CD4-positive, alpha-beta T cell (primary cell): ENCODE results near the gene RAI1. TPM values are rescaled to one million over a fixed set of nuclear protein-coding genes. Genes with fewer than 3 reads are reported as not detected.

Experiments used
- ATAC-seq: fragments of 200-7000 bp; cut with Tn5 transposase; one replicate; pipeline ENCODE4 v1.10.0; 2022; ENCODE audit warnings: mild to moderate bottlenecking; ENCODE audit not compliant: poor library complexity
- CTCF ChIA-PET: fragments of 350-600 bp; sonication (Branson Sonifier 250); formaldehyde crosslinking; loops from one replicate; lab custom pipeline; 2021; ENCODE audit warnings: antibody characterized with exemption, inconsistent platforms; lab: Charles Lee
- POLR2A ChIA-PET: fragments of 350-600 bp; sonication (Branson Sonifier 250); formaldehyde crosslinking; loops from one replicate; lab custom pipeline; 2021; ENCODE audit warnings: antibody characterized with exemption, inconsistent platforms; lab: Charles Lee
- DNase-seq, 14 experiments: peaks; one replicate each; pipeline ENCODE4 v3.0.0-alpha.2; 2013 to 2020; ENCODE audit warnings: mixed read lengths in 2 of 14
- H3K27ac ChIP-seq, 2 donors: one replicate each; pipeline versions ENCODE4 v1.5.1 to v1.7.0; 2013; ENCODE audit warnings: low read length in 2 of 2, low read depth in 1 of 2, mild to moderate bottlenecking in 1 of 2
- H3K27me3 ChIP-seq, 2 experiments: 1 replicate in 1 of 2; 2 replicates in 1 of 2; pipeline versions ENCODE4 v1.6.1 to v1.7.0; 2013; ENCODE audit warnings: low read length in 2 of 2, control low read depth in 1 of 2, mild to moderate bottlenecking in 1 of 2, moderate library complexity in 1 of 2; ENCODE audit not compliant: insufficient read depth in 2 of 2, control insufficient read depth in 1 of 2
- H3K36me3 ChIP-seq: one replicate; pipeline ENCODE4 v1.6.1; 2013; ENCODE audit warnings: low read length, control low read depth; ENCODE audit not compliant: insufficient read depth
- H3K4me1 ChIP-seq: one replicate; pipeline ENCODE4 v1.6.1; 2013; ENCODE audit warnings: low read length, control low read depth; ENCODE audit not compliant: insufficient read depth
- H3K4me3 ChIP-seq: one replicate; pipeline ENCODE4 v1.5.1; 2013; ENCODE audit warnings: mild to moderate bottlenecking, low read length, moderate library complexity
- H3K9me3 ChIP-seq, 2 experiments: 1 replicate in 1 of 2; 2 replicates in 1 of 2; pipeline versions ENCODE4 v1.6.1 to v1.7.0; 2013; ENCODE audit warnings: low read length in 2 of 2, mild to moderate bottlenecking in 2 of 2, control low read depth in 1 of 2, moderate library complexity in 1 of 2; ENCODE audit not compliant: control insufficient read depth in 1 of 2, insufficient read depth in 1 of 2
- H3K27ac Mint-ChIP-seq: one replicate; pipeline ENCODE4 v1.8.0; 2020; ENCODE audit warnings: mixed read lengths
- H3K27me3 Mint-ChIP-seq: one replicate; pipeline ENCODE4 v1.8.0; 2021; ENCODE audit warnings: mixed read lengths
- H3K36me3 Mint-ChIP-seq: one replicate; pipeline ENCODE4 v1.8.0; 2021; ENCODE audit warnings: low read depth, mixed read lengths
- H3K4me1 Mint-ChIP-seq: one replicate; pipeline ENCODE4 v1.8.0; 2021; ENCODE audit warnings: low read depth, mixed read lengths
- H3K4me3 Mint-ChIP-seq: one replicate; pipeline ENCODE4 v1.8.0; 2020; ENCODE audit warnings: mild to moderate bottlenecking, mixed read lengths
- H3K9me3 Mint-ChIP-seq: one replicate; pipeline ENCODE4 v1.8.0; 2020; ENCODE audit warnings: mixed read lengths
- intact Hi-C, 2 experiments: fragments of 100-400 bp; cut with DNase I in 1 of 2; cut with micrococcal nuclease in 1 of 2; formaldehyde crosslinking; loops; one replicate each; pipeline versions ENCODE4 v1.15.1 to v1.9.0; 2023 to 2025; cut with DNase I, micrococcal nuclease
- total RNA-seq, 174 experiments: library from RNA in 2 of 174; stranded (reverse) in 2 of 174; gene quantifications; one replicate each; pipeline ENCODE4 v1.2.3 and lab custom pipeline; 2021 to 2026
- TF ChIP-seq, protein P1 (sequence below): fragments of 200-600 bp; IDR thresholded peaks from one replicate; pipeline ENCODE4 v1.8.0; 2022; ENCODE audit warnings: antibody characterized with exemption, mild to moderate bottlenecking

The RAI1 gene
- total RNA-seq, 2 experiments from 2014 or later: 19.3 to 25.2 TPM

GRCh38 chr17:17700251-17700969 lies 19.2 kb downstream of the RAI1 start:
- no peaks in the 10 kb centered on the region for H3K9me3 ChIP-seq
- no peak overlapping the region for H3K27ac ChIP-seq
- peaks cover 18% of the 10 kb centered on the region for H3K4me1 ChIP-seq
- H3K27me3 ChIP-seq: no peaks in the 10 kb centered on the region
- DNase-seq: no peak
- no peaks in the 10 kb centered on the region for H3K27me3 Mint-ChIP-seq
- no peak overlapping the region for H3K4me3 Mint-ChIP-seq
- H3K36me3 ChIP-seq: peaks cover 3% of the 10 kb centered on the region
- H3K9me3 Mint-ChIP-seq: no peaks in the 10 kb centered on the region
- CTCF ChIA-PET: no interaction called here
- POLR2A ChIA-PET: no interaction called here
- ATAC-seq: no peak
- H3K27ac Mint-ChIP-seq: no peak overlapping the region
- H3K36me3 Mint-ChIP-seq: peaks cover 2% of the 10 kb centered on the region
- H3K4me3 ChIP-seq: no peak overlapping the region
- peaks cover 10% of the 10 kb centered on the region for H3K4me1 Mint-ChIP-seq
- TF ChIP-seq, protein P1, sequence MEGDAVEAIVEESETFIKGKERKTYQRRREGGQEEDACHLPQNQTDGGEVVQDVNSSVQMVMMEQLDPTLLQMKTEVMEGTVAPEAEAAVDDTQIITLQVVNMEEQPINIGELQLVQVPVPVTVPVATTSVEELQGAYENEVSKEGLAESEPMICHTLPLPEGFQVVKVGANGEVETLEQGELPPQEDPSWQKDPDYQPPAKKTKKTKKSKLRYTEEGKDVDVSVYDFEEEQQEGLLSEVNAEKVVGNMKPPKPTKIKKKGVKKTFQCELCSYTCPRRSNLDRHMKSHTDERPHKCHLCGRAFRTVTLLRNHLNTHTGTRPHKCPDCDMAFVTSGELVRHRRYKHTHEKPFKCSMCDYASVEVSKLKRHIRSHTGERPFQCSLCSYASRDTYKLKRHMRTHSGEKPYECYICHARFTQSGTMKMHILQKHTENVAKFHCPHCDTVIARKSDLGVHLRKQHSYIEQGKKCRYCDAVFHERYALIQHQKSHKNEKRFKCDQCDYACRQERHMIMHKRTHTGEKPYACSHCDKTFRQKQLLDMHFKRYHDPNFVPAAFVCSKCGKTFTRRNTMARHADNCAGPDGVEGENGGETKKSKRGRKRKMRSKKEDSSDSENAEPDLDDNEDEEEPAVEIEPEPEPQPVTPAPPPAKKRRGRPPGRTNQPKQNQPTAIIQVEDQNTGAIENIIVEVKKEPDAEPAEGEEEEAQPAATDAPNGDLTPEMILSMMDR: no peak
- intact Hi-C loops: no loop called here

- H3K4me1 Mint-ChIP-seq: peaks cover 7% of the 10 kb centered on the region
- no peak for ATAC-seq
- H3K9me3 ChIP-seq: no peaks in the 10 kb centered on the region
- no peak overlapping the region for H3K27ac ChIP-seq
- ChIA-PET POLR2A (no interaction called here), CTCF (no interaction called here)
- H3K36me3 ChIP-seq: peaks cover 3% of the 10 kb centered on the region
- peaks cover 13% of the 10 kb centered on the region for H3K4me1 ChIP-seq
- intact Hi-C loops: no loop called here
- no peaks in the 10 kb centered on the region for H3K27me3 Mint-ChIP-seq
- no peak overlapping the region for H3K4me3 Mint-ChIP-seq
- DNase-seq: no peak
- TF ChIP-seq, protein P1: no peak
- no peaks in the 10 kb centered on the region for H3K27me3 ChIP-seq
- no peaks in the 10 kb centered on the region for H3K36me3 Mint-ChIP-seq
- H3K4me3 ChIP-seq: no peak overlapping the region
- no peak overlapping the region for H3K27ac Mint-ChIP-seq
- H3K9me3 Mint-ChIP-seq: no peaks in the 10 kb centered on the region
Measured at GRCh38 chr17:17701112-17701511, 19.9 kb downstream of the RAI1 start.

GRCh38 chr17:17701658-17702057 lies 20.4 kb downstream of the RAI1 start:
- H3K27me3 ChIP-seq: no peaks in the 10 kb centered on the region
- no peaks in the 10 kb centered on the region for H3K36me3 Mint-ChIP-seq
- DNase-seq (no peak), ATAC-seq (no peak)
- no peak overlapping the region for H3K27ac Mint-ChIP-seq
- H3K9me3 ChIP-seq: no peaks in the 10 kb centered on the region
- no peak overlapping the region for H3K4me3 ChIP-seq
- CTCF ChIA-PET: no interaction called here
- H3K9me3 Mint-ChIP-seq: no peaks in the 10 kb centered on the region
- no peak overlapping the region for H3K27ac ChIP-seq
- peaks cover 13% of the 10 kb centered on the region for H3K4me1 ChIP-seq
- TF ChIP-seq, protein P1: no peak
- peaks cover 3% of the 10 kb centered on the region for H3K36me3 ChIP-seq
- peaks cover 7% of the 10 kb centered on the region for H3K4me1 Mint-ChIP-seq
- H3K27me3 Mint-ChIP-seq: no peaks in the 10 kb centered on the region
- H3K4me3 Mint-ChIP-seq: no peak overlapping the region
- intact Hi-C loops: no loop called here
- POLR2A ChIA-PET: no interaction called here
